ENCODE measurements around the gene GALNT9.

The GALNT9 gene

DNA sequence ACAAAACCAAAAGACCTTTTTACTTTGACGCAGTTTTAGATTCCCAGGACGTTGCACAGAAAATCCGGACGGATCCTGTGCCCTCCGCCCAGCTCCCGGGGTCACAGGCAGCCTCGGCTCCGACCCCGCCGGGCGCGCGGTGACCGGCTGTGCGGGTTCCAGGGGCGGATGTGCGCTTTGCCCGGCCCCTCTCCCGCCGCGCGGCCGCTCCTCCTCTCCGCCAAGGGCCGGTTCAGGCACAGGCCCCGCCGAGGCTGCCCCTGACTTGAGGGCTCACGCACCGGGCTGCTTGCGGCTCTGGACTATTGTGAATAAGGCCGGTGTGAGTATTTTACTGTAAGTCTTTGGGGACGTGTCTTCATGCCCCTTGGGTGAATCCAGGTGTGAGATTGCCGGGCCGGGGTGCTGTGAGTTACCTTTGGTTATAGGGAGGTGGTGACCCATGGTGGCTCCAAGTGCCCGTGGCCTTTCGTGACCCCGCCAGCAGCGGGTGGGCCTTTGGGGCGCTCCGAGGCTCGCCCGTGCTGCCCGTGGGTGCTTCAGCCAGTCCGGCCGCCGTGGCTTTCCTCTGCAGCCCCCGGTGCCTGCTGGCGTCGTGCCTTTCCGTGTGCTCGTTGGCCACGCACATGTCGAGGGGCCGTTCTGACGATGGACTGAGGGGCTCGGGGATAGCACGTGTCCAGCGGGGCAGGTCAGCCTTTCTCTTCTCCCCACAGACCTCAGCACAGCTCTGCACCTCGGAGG lies 139.2 kb downstream of the GALNT9 start:
- in situ Hi-C loops (cut with HindIII; ENCODE audit: low sequenced_read_pairs): no loop called here
- H3K4me3 ChIP-seq (ENCODE audit: low read depth, low read length): peak overlapping the region; percentile 47
- no peak for DNase-seq (ENCODE audit: low read depth, low spot score)
- TF ChIP-seq, protein P1, sequence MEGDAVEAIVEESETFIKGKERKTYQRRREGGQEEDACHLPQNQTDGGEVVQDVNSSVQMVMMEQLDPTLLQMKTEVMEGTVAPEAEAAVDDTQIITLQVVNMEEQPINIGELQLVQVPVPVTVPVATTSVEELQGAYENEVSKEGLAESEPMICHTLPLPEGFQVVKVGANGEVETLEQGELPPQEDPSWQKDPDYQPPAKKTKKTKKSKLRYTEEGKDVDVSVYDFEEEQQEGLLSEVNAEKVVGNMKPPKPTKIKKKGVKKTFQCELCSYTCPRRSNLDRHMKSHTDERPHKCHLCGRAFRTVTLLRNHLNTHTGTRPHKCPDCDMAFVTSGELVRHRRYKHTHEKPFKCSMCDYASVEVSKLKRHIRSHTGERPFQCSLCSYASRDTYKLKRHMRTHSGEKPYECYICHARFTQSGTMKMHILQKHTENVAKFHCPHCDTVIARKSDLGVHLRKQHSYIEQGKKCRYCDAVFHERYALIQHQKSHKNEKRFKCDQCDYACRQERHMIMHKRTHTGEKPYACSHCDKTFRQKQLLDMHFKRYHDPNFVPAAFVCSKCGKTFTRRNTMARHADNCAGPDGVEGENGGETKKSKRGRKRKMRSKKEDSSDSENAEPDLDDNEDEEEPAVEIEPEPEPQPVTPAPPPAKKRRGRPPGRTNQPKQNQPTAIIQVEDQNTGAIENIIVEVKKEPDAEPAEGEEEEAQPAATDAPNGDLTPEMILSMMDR (IDR thresholded peaks at IDR 0.05; ENCODE audit: low read depth, low read length): no peak

DNA sequence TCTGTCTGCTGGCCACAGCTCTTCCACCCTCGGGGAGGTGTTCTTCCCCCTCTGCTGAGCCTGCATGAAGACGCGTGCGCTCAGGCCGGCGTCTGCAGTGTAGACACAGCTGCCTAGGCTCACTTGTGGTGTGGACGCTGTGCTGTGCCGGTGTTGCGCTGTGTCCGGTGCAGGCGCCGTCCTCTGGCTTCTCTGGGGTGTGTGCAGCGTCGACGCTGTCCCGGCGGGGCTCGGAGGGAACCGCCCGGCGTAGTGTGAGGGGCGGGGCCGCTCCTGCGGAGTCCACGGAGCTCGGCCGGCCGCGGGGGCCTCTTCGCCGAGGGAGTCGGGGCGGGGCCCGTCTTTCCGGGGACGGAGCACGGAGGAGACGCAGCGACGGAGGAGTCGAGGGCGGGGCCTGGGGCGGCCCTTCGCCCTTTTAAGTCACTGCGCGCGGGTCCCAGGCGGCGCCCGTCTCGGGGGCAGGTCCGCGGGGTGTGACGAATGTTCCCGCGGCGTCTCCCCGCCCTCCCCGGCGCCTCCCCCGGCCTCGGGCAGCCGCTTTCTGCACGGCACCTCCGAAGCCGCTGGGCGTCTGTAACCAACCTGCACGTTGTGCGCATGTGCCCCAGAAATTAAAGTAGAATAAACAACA lies 139.9 kb downstream of the GALNT9 start:
- peak overlapping the region; percentile 47 for H3K4me3 ChIP-seq (ENCODE audit: low read depth, low read length)
- TF ChIP-seq, protein P1 (IDR thresholded peaks at IDR 0.05; ENCODE audit: low read depth, low read length): no peak
- DNase-seq (ENCODE audit: low read depth, low spot score): peak; percentile 91
- in situ Hi-C loops (cut with HindIII; ENCODE audit: low sequenced_read_pairs): no loop called here

DNA sequence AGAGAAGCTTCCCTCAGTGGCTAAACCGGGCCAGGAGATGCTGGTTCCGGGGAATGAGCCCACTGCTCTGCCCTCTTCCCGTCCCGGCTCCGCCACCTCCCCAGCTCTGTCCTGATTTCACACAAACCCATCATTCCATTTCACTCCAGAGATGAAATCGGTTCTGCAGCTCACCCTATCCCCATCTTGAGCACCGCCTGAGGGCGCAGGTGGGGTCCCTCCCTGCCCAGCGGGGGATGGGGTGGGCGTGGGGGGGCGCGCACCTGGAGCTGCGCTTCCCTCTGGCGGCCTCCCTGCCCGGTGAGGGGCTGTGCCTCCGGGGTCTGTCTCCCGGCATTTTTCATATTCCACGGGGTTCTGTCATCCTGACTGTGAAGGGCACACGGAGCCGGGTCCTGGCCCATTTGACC lies 140.5 kb downstream of the GALNT9 start:
- in situ Hi-C loops (cut with HindIII; ENCODE audit: low sequenced_read_pairs): no loop called here
- no peak for DNase-seq (ENCODE audit: low read depth, low spot score)
- TF ChIP-seq, protein P1 (IDR thresholded peaks at IDR 0.05; ENCODE audit: low read depth, low read length): no peak
- peak overlapping the region; percentile 47 for H3K4me3 ChIP-seq (ENCODE audit: low read depth, low read length)

DNA sequence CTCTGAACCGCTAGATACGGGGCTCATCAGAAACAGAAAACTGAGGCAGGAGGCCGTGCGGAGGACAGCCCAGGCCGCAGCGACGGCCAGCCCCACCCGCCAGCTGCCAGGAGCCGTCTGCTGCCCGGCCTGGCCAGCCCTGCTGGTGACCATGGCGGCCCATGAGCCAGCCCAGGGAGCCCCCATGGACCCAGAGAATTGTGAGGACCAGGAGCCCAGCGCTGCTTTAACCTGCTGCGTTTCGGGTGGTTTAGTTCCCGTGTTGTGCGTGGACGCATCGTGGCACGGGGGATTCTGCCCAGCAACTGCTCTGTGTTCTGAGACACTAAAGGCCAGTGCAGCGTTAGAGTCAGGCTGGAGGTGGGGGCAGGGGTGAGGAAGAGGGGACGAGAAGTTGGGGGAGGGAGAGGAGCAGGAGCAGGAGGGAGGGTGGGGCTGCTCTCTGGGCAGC lies 140.9 kb downstream of the GALNT9 start:
- in situ Hi-C loops (cut with HindIII; ENCODE audit: low sequenced_read_pairs): no loop called here

DNA sequence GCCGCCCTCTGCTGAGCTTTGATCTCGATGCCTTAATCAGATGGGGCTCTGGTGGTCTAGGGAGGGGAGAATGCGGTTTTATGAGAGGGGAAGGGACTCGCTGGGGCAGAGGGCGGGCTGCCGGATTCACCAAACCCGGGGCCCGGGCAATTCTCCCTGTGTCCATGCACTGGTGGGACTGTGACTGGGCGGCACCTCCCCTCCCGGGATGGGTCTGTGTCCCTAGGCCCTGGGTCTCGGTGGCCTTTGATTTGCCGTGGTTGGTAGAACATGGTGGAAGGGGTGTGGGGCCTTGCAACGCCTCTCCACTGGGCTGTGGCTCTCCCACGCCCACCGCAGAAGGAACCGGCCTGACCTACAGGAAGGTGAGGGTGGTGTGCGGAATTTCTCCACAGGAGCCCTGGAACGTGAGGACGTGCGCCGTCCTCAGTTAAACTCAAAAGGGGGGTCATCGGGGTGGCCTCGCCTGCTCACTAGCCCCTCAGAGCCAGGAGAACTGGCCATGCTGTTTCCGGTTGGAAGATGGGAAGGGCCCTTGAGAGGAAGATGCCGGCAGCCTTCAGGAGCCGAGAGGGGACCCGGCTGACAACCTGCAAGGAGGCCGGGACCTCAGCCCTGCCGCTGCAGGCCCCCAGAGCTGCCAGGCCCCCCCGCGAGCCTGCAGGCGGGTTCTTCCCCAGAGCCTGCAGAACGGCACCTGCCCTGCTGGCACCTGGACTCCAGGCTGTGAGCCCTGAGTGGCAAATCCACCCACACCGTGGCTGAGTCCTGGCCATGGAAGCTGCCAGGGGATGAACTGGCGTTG lies 141.5 kb downstream of the GALNT9 start:
- in situ Hi-C loops (cut with HindIII; ENCODE audit: low sequenced_read_pairs): no loop called here
- DNase-seq (ENCODE audit: low read depth, low spot score): no peak
- TF ChIP-seq, protein P1 (IDR thresholded peaks at IDR 0.05; ENCODE audit: low read depth, low read length): no peak
- no peak overlapping the region for H3K4me3 ChIP-seq (ENCODE audit: low read depth, low read length)

More for the DNA sequence above, 140.9 kb downstream of the GALNT9 start:
- DNase-seq (ENCODE audit: low read depth, low spot score): no peak
- no peak overlapping the region for H3K4me3 ChIP-seq (ENCODE audit: low read depth, low read length)
- TF ChIP-seq, protein P1 (IDR thresholded peaks at IDR 0.05; ENCODE audit: low read depth, low read length): no peak

DNA sequence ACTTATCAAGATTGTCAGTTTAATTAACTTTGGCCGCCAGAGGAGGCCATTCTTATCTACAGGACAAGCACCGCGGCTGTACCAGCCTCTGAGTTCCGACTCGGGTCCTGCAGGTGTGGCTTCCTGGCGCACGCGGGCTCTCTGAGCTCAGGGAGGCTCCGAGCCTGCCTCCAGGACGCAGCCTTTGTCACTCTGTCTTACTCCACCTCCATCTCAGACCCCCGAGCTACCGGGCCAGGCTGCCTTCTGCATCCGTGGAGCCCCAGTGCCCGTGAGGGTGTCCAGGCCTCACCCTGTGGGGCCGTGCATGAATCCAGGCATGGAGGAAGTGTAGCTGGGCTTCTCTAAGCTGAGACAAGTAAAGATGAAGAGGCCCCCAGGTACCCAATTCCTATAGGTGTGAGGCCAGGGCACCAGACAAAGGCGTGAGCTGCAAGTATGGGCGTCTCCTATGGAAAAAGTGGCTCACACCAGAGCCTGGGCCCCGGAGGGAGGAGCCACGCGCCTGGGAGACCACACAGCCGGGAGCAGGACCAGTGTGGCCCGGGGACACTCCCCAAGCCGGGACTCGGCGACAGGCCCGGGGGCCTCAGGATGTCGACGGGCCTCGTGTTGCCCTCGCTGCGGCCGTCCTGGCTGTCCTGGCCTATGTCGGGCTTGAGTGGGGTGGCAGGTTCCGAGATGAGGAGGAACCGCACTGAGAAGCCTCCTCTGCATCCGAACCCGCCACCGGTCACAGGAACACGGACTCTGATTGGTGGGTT lies 142.3 kb downstream of the GALNT9 start:
- in situ Hi-C loops (cut with HindIII; ENCODE audit: low sequenced_read_pairs): no loop called here
- DNase-seq (ENCODE audit: low read depth, low spot score): no peak
- no peak overlapping the region for H3K4me3 ChIP-seq (ENCODE audit: low read depth, low read length)
- TF ChIP-seq, protein P1 (IDR thresholded peaks at IDR 0.05; ENCODE audit: low read depth, low read length): no peak
